Large intestine (tissue), 12 donors: ENCODE measurements around the gene UHRF1. TPM values are rescaled to one million over a fixed set of nuclear protein-coding genes. Genes with fewer than 3 reads are reported as not detected.

ENCODE experiments used
- DNase-seq, 2 donors: peaks; one replicate each; pipeline versions ENCODE4 v3.0.0 to v3.0.0-alpha.2; 2013
- H3K27ac ChIP-seq: one replicate; pipeline ENCODE4 v1.5.1; 2013; ENCODE audit warnings: low read length
- H3K27me3 ChIP-seq: 2 replicates; pipeline ENCODE4 v1.6.1; 2013; ENCODE audit warnings: low read length; ENCODE audit not compliant: control insufficient read depth, insufficient read depth
- H3K36me3 ChIP-seq: 2 replicates; pipeline ENCODE4 v1.6.1; 2013; ENCODE audit warnings: low read length; ENCODE audit not compliant: control insufficient read depth, insufficient read depth
- H3K4me1 ChIP-seq: one replicate; pipeline ENCODE4 v1.6.1; 2013; ENCODE audit warnings: low read length; ENCODE audit not compliant: control insufficient read depth, insufficient read depth
- H3K4me3 ChIP-seq: one replicate; pipeline ENCODE4 v1.5.1; 2013; ENCODE audit warnings: low read length
- H3K9me3 ChIP-seq: one replicate; pipeline ENCODE4 v1.6.1; 2013; ENCODE audit warnings: mild to moderate bottlenecking, low read depth, low read length, moderate library complexity; ENCODE audit not compliant: control insufficient read depth
- WGBS: methylation state at CpG from one replicate; pipeline ENCODE4 v1.1.5; 2013; ENCODE audit warnings: low lambda C conversion rate; ENCODE audit not compliant: insufficient coverage; 5-methylcytosine and 5-hydroxymethylcytosine counted together
- long read RNA-seq, 11 donors: transcript quantifications; one replicate each; lab custom pipeline, GENCODE V29; 2026
- polyA plus RNA-seq: library from polyadenylated mRNA; unstranded; fragments of 120-200 nt; gene quantifications from one replicate; pipeline ENCODE4 v1.2.1, GENCODE V29; 2013

Gene UHRF1
- polyA plus RNA-seq = 17.7 TPM
- long read RNA-seq, donor 1 = 0 reads
- long read RNA-seq, donor 2, partial matches to known transcripts = 0 of 5 reads
- long read RNA-seq, donor 2, other reads (novel, unspliced or antisense) = 0 of 5 reads
- long read RNA-seq, donor 3 = 0 reads
- long read RNA-seq, donor 4 = 0 reads
- long read RNA-seq, donor 5 = 0 reads
- long read RNA-seq, donor 6, partial matches to known transcripts = 0 of 1 reads
- long read RNA-seq, donor 6, other reads (novel, unspliced or antisense) = 0 of 1 reads
- long read RNA-seq, donor 7, partial matches to known transcripts = 0 of 1 reads
- long read RNA-seq, donor 7, other reads (novel, unspliced or antisense) = 0 of 1 reads
- long read RNA-seq, donor 8 = 0 reads
- long read RNA-seq, donor 9 = 0 reads
- long read RNA-seq, donor 10, transcript UHRF1-205 (17 exons, 3,965 nt) = major isoform, 5 of 6 reads
- long read RNA-seq, donor 10, partial matches to known transcripts = 0 of 6 reads
- long read RNA-seq, donor 10, other reads (novel, unspliced or antisense) = 0 of 6 reads
- long read RNA-seq, donor 11, partial matches to known transcripts = 0 of 2 reads
- long read RNA-seq, donor 11, other reads (novel, unspliced or antisense) = 0 of 2 reads

- DNase-seq = peak in 1 of 2 donors; percentile 44
- WGBS = no CpG with 5 or more reads among the region's 89 CpGs
- H3K4me3 ChIP-seq = peak within 1 kb of the TSS; percentile 40
- H3K4me1 ChIP-seq = peaks cover 25% of the 10 kb centered on the region
- peak within 1 kb of the TSS; percentile 23 for H3K27ac ChIP-seq
- H3K9me3 ChIP-seq = no peaks in the 10 kb centered on the region
- no peaks in the 10 kb centered on the region for H3K36me3 ChIP-seq
- no peaks in the 10 kb centered on the region for H3K27me3 ChIP-seq
Observed at GRCh38 chr19:4909156-4909896, at the start of gene UHRF1. Gene UHRF1, plus strand, starts transcription at chr19:4909501. Its CDS starts 1,385 bp downstream, at chr19:4910886.

GRCh38 chr19:4859697-4860096 lies 49.6 kb upstream of the UHRF1 start:
- Histone ChIP-seq H3K36me3 (peaks cover 46% of the 10 kb centered on the region), H3K4me3 (no peak overlapping the region), H3K27ac (no peak overlapping the region), H3K27me3 (no peaks in the 10 kb centered on the region), H3K9me3 (no peaks in the 10 kb centered on the region), H3K4me1 (peaks cover 23% of the 10 kb centered on the region)
- DNase-seq = no peak
- WGBS = no CpG with 5 or more reads among the region's 11 CpGs

DNA sequence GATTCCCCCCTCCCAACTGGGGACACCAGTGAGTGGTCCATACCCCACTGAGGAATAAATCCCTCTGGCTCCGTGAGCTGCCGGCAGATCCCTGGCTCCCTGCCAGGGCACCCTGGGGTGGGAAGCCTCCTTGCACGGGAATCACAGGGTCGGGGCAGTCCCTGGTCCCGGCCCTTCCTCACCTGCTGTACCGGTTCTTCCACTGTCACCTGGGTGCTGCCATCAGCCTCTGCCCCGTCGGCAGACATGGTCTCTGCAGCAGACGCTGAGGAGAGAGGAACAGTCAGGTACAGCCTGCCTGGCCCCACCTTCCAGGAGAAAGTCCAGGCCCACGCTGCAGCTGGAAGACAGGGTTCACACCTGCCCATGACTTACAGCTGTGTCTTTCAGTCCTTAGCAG lies 48.2 kb upstream of the UHRF1 start:
- Histone ChIP-seq H3K4me3 (peak overlapping the region; percentile 40), H3K27me3 (no peaks in the 10 kb centered on the region), H3K4me1 (peaks cover 25% of the 10 kb centered on the region), H3K9me3 (no peaks in the 10 kb centered on the region), H3K27ac (peak overlapping the region; percentile 89), H3K36me3 (peaks cover 39% of the 10 kb centered on the region)
- peak; percentile 96 to 99 for DNase-seq
- no CpG with 5 or more reads among the region's 10 CpGs for WGBS

GRCh38 chr19:4866595-4867424 lies 42.5 kb upstream of the UHRF1 start:
- H3K9me3 ChIP-seq = no peaks in the 10 kb centered on the region
- H3K36me3 ChIP-seq = peaks cover 6% of the 10 kb centered on the region
- no peaks in the 10 kb centered on the region for H3K27me3 ChIP-seq
- peaks cover 22% of the 10 kb centered on the region for H3K4me1 ChIP-seq
- H3K4me3 ChIP-seq = peak overlapping the region; percentile 89
- H3K27ac ChIP-seq = peak overlapping the region; percentile 85
- no CpG with 5 or more reads among the region's 22 CpGs for WGBS
- DNase-seq = peak in 1 of 2 donors; percentile 65

DNA sequence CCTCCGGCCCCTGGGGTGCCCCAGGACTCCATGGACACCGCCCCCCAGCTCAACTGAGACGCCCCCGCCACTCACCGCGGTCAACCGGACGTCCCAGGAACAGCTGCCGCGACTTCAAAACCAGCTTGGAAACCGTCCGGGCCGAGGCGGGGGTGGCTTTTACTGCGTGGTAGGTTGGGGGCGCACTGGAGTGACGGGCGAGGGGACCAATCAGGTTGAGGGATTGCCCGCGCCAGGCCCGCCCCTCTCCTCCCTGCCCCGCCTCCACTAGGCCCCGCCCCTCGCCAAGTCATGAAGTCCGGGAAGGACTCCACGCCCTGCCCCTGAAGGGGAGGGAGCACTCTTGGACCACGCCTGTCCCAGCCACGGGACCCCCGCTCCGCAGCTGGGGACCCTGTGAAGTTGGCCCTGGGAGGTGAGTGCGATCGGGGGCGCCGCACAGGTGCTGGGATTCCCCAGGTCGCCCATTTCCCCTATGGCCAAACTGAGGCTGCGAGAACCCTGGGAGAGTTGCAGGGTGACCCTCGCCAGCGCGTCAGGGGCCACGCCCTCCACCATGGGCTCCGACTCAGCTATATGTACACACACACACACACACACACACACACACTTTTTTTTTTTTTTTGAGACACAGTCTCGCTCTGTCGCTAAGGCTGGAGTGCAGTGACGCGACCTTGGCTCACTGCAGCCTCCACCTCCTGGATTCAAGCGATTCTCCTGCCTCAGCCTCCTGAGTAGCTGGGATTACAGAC lies 41.6 kb upstream of the UHRF1 start, which contains the start of gene PLIN3:
Gene PLIN3 (minus strand): TSS at position 134 of the 752 bp plus-strand sequence. CDS start 6,273 bp downstream, outside the sequence.
- peak; percentile 93 to 96 for DNase-seq
- peaks cover 19% of the 10 kb centered on the region for H3K4me1 ChIP-seq
- peak within 1 kb of the TSS; percentile 85 for H3K27ac ChIP-seq
- H3K36me3 ChIP-seq = peaks cover 4% of the 10 kb centered on the region
- WGBS = no CpG with 5 or more reads among the region's 46 CpGs
- no peaks in the 10 kb centered on the region for H3K27me3 ChIP-seq
- H3K9me3 ChIP-seq = no peaks in the 10 kb centered on the region
- peak within 1 kb of the TSS; percentile 89 for H3K4me3 ChIP-seq

- peak overlapping the region; percentile 19 for H3K27ac ChIP-seq
- H3K4me1 ChIP-seq = peaks cover 19% of the 10 kb centered on the region
- H3K27me3 ChIP-seq = no peaks in the 10 kb centered on the region
- no CpG with 5 or more reads among the region's 10 CpGs for WGBS
- DNase-seq = no peak
- peaks cover 4% of the 10 kb centered on the region for H3K36me3 ChIP-seq
- H3K9me3 ChIP-seq = no peaks in the 10 kb centered on the region
- H3K4me3 ChIP-seq = no peak overlapping the region
Observed at GRCh38 chr19:4868286-4868834, 40.9 kb upstream of the UHRF1 start.

DNA sequence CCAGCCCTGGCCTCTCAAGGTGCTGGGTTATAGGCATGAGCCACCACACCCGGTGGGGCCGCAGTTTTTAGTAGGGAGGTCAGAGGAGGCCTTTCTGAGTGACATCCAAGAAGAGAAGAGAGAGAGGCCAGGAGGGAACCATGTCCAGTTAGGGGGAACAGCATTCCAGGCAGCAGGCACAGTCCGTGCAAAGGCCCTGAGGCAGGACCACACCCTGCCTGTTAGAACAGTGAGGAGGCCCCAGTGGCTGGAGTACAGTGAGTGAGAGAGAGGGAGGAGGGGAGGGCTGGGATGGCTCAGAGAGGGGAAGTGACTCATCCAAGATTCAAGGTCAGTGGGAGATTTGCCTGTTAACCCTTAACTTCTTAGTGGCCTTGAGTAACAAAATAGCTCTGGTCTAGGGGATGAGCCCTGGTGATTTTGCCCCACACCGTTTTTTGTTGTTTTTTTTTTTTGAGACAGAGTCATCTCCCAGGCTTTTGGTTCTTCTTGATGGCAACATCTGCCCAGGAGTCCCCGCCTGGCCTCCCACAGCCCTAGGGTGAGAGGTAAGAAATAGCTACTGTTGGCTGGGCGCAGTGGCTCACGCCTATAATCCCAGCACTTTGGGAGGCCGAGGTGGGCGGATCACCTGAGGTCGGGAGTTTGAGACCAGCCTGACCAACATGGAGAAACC lies 39.1 kb upstream of the UHRF1 start:
- no peak overlapping the region for H3K4me3 ChIP-seq
- H3K4me1 ChIP-seq = peaks cover 19% of the 10 kb centered on the region
- H3K36me3 ChIP-seq = no peaks in the 10 kb centered on the region
- no peaks in the 10 kb centered on the region for H3K9me3 ChIP-seq
- H3K27me3 ChIP-seq = no peaks in the 10 kb centered on the region
- no CpG with 5 or more reads among the region's 10 CpGs for WGBS
- peak; percentile 62 to 76 for DNase-seq
- H3K27ac ChIP-seq = peak overlapping the region; percentile 29

- no peak for DNase-seq
- no CpG with 5 or more reads among the region's 6 CpGs for WGBS
- Histone ChIP-seq H3K27me3 (no peaks in the 10 kb centered on the region), H3K27ac (no peak overlapping the region), H3K4me1 (peaks cover 16% of the 10 kb centered on the region), H3K4me3 (no peak overlapping the region), H3K9me3 (no peaks in the 10 kb centered on the region), H3K36me3 (no peaks in the 10 kb centered on the region)
Observed at GRCh38 chr19:4871711-4872110, 37.6 kb upstream of the UHRF1 start.

GRCh38 chr19:4873930-4874329 lies 35.4 kb upstream of the UHRF1 start:
- no peaks in the 10 kb centered on the region for H3K9me3 ChIP-seq
- 100% methylated on average over 1 of the region's 3 CpGs for WGBS
- peaks cover 15% of the 10 kb centered on the region for H3K4me1 ChIP-seq
- DNase-seq = no peak
- H3K27ac ChIP-seq = no peak overlapping the region
- H3K36me3 ChIP-seq = no peaks in the 10 kb centered on the region
- no peak overlapping the region for H3K4me3 ChIP-seq
- H3K27me3 ChIP-seq = no peaks in the 10 kb centered on the region
